ELF-1 (cell line): ENCODE measurements around the gene LSMEM2.

Experiments
- DNase-seq: peaks from one replicate; pipeline ENCODE4 v3.0.0-alpha.2; 2016; ENCODE audit warnings: low read depth, low spot score

LSMEM2 gene

GRCh38 chr3:50322115-50322385 is 43.2 kb downstream of the LSMEM2 start:
- DNase-seq: no peak

GRCh38 chr3:50322386-50323091 is 43.7 kb downstream of the LSMEM2 start, which contains the start of gene HYAL2:
HYAL2 (minus strand) TSS chr3:50322745; CDS start chr3:50320489, 2,256 bp downstream.
- no peak for DNase-seq

- DNase-seq: no peak
These were observed 44.3 kb downstream of the LSMEM2 start for GRCh38 chr3:50323092-50323600.

GRCh38 chr3:50323614-50324199 is 44.8 kb downstream of the LSMEM2 start:
- DNase-seq: no peak

- peak; percentile 87 for DNase-seq
These were observed 45.6 kb downstream of the LSMEM2 start for GRCh38 chr3:50324351-50325112.

- no peak for DNase-seq
These were observed 46.2 kb downstream of the LSMEM2 start for GRCh38 chr3:50325113-50325480.

GRCh38 chr3:50325497-50326181 is 46.8 kb downstream of the LSMEM2 start:
- DNase-seq: no peak

GRCh38 chr3:50326182-50326541 is 47.3 kb downstream of the LSMEM2 start:
- DNase-seq: no peak

- no peak for DNase-seq
These were observed 48.2 kb downstream of the LSMEM2 start for GRCh38 chr3:50327129-50327528.

GRCh38 chr3:50327943-50328691 is 49.2 kb downstream of the LSMEM2 start, which contains the start of gene TUSC2:
TUSC2 (minus strand) TSS chr3:50328223; CDS start chr3:50328099, 124 bp downstream.
- DNase-seq: peak; percentile 97

- no peak for DNase-seq
These were observed 51.4 kb downstream of the LSMEM2 start for GRCh38 chr3:50330330-50330729.

GRCh38 chr3:50331364-50331907 is 52.5 kb downstream of the LSMEM2 start:
- no peak for DNase-seq

- no peak for DNase-seq
These were observed 54.9 kb downstream of the LSMEM2 start for GRCh38 chr3:50333744-50334328.

GRCh38 chr3:50334339-50335075 is 55.6 kb downstream of the LSMEM2 start:
- DNase-seq: no peak

- peak; percentile 48 for DNase-seq
These were observed 57.7 kb downstream of the LSMEM2 start for GRCh38 chr3:50336452-50337174.

- peak; percentile 100 for DNase-seq
These were observed 58.4 kb downstream of the LSMEM2 start for GRCh38 chr3:50337175-50337861.
